Activated naive CD4-positive, alpha-beta T cell treated with anti-CD3 and anti-CD28 coated beads, Interleukin-2, amount 50 U/mL, for 16 hours (primary cell): ENCODE data around the gene SNRNP25.
"Not testable (repeated sequence)": the region's sequence is repeated elsewhere in the genome, so short reads cannot be mapped to it uniquely, and the experiment has no call there.

ENCODE experiments used
- DNase-seq: peaks from one replicate; pipeline ENCODE4 v3.0.0-alpha.2; 2020

The SNRNP25 gene

DNA sequence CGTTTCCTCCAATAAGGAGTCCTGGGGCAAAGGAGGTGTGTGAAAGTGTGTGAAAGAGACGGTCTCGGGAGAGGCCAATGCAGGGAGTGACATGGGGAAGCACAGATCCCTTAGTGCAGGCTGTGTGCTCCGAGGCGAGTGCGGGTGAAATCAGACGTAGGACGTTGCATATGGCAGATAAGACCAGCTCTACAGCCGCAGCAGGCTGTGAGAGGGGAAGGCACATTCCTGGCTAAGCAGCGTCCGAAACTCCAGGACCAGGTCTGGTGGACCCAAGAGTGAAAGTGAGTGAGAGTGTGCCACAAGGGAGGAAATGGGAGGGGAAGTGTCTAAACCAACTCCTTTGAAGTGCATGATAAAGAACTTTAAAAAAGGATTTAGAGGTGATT lies 11.6 kb upstream of the SNRNP25 start:
- no peak for DNase-seq

DNA sequence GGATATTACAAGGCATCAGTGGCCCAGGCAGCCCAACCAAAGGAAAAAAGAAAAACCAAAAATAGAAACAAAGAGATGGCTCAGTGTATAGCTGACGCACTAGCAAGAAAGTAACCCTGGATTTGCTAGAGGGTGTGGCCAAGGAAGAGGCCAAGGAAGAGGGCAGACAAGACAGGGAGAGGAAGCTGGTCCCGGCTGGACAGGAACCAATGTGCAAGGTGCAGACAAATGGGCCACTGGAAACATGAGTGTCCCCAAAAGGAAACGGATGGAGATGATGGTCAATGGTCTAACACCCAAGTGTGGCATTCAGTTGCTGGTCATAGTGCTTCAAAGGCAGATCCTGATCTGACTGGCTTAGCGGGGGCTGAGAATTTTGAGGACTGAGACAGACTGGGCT lies 10.9 kb upstream of the SNRNP25 start:
- DNase-seq = no peak

DNA sequence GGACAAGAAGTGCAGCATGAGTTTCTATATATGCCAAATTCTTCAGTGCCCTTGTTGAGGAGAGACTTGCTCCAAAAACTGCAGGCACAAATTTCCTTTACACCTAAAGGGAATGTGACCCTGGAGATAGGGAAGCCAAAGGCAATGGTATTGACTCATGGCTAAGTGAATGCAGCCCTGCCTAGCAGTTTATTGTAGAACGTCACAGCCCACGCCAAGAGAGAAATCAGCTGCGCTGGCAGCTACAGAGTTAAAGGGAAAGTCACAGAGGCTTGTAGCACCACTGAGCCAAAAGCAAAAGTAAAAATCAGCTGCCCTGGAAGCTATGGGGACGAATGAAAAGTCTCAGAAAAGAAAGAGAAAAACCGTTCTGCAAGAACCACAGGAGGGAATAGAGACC lies 10.3 kb upstream of the SNRNP25 start:
- DNase-seq = no peak

DNA sequence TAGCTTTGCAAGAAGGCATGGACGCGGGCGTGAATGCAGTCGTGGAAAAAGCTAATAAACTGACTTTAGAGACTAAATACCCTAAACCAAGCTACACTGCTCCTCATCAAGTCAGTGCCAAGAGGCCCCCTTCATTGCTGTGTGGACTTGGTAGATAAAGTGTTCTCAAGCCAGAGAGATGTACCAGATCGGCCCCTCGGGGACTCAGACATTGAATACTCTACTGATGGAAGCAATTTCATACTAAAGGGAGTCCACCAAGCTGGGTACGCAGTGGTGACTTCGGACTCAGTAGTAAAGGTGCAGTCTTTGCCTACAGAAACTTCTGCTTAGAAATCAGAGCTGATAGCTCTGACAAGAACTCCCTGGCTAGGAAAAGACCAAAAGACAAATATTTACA lies 9.0 kb upstream of the SNRNP25 start:
- no peak for DNase-seq

DNA sequence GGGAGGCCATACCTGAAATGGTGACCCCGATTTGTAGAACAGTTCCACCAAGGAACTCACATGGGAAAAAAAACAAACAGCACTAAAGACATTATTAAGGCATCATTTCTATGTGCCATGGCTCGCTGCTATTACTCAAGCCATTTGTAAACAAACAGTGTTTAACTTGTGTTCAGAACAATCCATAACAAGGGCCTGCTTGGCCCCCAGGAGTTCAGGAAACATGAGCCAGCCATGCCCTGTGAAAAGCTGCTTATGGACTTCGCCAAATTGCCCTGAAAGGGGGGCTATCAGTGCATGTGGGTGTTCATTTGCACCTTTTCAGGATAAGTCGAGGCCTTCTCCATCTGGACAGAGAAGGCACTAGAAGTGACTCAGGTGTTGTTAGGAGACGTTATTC lies 8.2 kb upstream of the SNRNP25 start:
- no peak for DNase-seq

DNA sequence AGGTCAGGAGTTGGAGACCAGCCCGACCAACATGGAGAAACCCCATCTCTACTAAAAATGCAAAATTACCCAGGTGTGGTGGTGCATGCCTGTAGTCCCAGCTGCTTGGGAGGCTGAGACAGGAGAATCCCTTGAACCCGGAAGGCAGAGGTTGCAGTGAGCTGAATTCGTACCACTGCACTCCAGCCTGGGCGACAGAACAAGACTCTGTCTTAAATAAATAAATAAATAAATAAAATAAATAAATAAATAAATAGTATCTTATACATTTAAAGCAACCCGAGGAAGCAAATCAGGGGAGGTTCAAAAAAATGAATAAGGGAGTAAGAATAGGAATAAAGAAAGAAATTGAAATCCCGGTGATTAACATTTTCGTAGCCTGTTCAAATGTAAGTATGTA lies 7.1 kb upstream of the SNRNP25 start:
- DNase-seq = not testable (repeated sequence)

DNA sequence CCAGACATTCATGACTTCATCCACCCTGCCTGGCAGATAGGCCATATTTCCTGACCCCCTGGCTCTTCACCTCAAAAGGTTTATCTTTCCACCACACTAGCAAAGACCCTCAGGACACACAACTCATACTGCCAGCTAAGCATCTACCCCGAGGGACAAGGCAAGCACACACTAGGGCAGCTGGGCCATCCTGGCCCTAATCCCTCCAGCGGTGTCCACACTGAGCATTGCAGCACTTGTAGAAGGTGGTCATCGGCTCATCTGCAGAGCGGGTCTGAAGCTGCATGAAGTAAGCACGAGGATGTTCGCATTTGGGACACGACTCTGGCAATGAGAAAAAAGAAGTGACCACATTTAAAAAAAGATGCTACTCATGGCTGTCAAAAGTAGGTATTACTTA lies 6.4 kb upstream of the SNRNP25 start:
- no peak for DNase-seq

DNA sequence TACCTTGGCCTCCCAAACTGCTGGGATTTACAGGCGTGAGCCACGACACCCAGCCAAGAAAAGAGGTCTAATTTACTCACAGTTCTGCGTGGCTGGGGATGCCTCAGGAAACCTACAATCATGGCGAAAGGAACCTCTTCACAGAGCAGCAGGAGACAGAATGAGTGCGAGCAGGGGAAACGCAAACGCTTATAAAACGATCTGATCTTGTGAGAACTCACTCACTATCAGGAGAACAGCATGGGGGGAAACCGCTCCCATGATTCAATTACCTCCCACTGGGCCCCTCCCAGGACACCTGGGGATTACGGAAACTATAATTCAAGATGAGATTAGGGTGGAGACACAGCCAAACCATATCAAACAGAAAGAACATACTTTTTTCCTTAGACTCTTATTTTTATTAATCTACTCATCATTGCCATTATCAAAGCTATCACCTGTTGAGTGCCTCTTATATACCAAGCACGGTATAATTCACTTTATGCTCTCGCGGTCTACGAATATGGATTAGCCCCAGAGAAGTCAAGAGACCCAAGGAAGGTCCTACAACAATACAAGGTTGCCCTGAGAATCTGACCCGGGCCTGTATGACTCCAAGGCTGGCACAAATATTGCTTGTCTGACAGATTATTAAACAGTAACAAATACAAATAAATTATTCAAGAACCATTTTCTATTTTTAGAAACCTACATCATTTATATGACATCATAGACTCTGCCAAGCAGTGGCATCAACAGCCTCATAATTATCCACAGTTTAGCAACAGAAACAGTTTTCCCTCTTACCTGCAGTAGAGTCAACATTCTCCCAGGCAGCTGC lies 2.6 kb upstream of the SNRNP25 start:
- no peak for DNase-seq

DNA sequence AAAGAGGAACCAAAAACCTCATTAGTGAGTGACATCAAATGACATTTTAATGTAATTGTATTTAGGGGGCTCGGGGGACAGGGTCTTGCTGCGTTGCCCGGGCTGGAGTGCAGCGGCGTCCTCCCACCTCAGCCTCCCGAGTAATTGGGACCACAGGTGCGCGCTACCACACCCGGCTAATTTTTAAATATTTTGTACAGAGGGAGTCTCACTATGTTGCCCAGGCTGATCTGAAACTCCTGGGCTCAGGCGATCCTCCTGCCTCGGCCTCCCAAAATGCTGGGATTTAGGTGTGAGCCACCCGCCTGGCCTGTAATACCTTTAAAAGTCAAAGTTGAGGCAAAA lies 581 bp downstream of the SNRNP25 start:
- no peak for DNase-seq

DNA sequence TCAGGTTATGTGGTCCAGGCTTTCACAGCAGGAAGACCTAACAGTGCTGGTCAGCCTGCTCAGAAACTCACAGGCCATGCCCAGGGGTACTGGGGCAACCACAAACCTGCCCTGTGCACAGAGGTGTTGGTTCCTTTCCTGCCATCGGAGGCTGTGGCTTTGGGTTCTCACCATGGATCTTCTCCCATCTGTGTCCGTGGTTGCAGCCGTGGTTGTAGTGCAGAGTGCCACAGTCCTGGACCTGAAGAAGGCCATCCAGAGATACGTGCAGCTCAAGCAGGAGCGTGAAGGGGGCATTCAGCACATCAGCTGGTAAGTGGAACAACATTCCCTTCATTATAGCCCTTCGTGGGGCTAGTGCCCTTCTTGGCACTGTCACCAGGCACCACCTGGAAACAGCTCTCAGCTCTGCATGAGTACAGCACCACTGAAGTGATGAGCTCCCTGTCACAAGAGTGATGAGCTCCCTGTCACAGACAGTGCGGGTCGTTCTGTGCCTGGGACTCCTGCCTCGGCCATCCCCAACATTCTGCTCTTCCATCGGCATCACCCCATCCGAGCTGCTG lies 2.0 kb downstream of the SNRNP25 start:
- DNase-seq = no peak

DNA sequence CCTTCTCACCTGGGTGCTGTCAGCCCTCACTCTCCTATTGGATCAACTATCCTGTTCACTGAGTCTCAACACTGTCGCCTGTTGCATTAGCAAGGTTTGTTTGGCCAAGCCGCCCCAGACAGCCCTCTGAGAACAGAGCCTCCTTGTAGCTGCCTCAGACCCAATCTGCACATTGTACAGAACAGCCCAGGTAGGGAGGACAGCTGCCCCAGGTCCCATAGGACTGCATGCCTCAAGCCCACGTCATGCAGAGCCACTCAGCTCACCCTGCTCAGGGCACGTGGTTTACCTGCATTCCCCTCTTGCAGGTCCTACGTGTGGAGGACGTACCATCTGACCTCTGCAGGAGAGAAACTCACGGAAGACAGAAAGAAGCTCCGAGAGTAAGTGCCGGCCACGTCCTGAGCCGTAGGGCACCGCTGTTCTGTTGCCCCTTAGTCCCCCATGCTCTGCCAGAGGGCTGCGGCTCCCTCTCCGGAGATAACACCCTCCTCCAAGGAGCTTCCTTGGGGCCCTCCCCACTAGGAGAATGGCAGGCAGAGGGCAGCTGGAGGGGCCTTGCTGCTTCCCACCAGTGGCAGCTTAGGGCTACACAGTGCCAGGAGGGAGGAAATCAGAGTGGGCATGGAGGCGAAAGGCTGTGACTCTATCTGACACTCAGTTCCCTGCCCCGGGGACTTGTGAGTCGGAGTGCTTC lies 2.8 kb downstream of the SNRNP25 start:
- DNase-seq = no peak

DNA sequence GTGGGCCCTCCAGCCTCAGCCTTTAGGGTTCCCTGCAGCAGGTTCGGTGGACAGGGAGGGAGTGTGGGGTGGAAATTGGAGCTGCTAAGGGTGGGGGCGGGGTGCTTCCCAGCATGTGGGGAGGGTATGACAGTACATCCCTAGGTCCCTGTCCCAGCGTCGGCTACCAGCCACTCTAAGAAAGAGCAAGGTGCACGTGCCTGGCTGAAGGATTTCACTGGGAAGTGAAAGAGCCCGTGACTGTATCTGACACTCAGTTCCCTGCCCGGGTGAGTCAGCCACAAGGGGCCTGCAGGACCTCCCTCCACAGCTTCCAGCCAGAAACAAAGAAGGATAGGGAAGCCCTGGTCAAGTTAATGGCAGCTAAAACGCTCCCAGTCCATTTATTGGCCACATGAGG lies 4.1 kb downstream of the SNRNP25 start:
- DNase-seq = no peak

DNA sequence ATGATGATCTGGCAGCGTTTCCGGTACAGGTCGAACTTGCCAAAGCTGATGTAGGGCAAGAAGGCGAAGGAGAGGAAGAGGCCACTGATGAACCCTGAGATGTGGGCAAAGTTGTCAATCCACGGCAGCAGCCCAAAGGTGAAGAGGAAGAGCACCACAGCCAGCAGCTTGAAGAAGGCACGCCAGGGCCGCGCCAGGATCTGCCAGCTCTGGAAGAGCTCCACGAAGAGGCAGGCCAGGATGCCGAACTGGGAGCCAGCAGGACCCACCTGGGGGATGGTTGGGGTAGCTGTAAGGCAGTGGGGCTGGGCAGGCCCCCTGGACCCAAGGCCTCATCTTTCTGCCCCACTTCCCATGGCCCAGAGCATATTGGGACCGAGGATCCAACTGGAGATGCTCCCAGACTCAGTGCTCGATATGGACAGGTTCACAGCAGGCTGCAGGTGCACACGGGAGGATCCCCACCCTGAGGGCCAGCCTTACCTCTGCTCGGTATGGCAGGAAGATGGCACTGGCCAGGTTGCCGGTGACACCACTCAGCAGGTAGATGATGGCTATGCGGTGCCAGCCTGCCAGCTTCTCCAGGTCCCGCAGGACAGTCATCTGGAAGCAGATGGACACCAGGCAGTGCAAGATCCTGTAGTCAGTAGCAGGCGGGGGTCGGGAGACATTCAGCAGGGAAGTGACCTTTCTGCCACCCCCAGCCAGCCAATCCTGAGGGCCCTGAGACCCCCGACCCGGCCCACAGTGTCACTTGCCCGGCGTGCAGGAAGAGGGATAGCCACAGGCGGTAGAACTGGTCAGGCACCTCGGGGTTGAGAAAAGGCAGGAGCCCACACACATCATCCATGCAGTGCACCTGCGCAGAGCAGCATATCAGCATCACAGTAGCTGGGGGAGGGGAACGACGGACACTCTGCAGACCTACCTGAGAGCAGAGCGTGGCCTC lies 5.1 kb downstream of the SNRNP25 start:
- DNase-seq = no peak

DNA sequence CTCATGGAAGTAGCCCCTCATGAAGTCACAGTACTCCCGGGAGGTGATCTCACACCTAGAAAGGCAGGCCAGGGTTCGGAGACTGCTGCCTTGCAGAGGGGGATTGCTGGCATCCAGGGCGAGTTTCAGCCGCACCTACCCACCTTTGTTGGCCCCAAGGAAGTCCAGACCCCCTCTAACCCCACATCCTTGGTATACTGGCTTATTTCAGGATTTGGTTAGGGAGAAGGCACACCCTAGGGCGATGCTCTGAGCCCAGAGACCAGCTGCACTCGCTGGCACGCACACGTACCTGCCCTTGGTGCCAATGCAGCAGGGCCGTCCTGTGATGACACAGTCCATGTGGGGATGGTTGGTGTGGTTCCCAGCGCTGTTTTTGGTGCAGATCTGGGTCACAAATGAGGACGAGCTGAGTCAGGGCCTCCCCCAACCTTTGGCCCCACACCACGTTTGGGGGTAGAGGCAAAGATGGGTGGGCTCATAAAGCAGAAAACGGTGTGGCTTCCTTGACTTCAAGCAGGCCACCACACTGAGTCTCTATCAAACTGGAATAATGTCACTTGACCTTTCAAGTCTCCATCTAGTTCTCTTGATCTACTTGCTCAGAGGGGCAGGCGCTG lies 5.9 kb downstream of the SNRNP25 start:
- no peak for DNase-seq

DNA sequence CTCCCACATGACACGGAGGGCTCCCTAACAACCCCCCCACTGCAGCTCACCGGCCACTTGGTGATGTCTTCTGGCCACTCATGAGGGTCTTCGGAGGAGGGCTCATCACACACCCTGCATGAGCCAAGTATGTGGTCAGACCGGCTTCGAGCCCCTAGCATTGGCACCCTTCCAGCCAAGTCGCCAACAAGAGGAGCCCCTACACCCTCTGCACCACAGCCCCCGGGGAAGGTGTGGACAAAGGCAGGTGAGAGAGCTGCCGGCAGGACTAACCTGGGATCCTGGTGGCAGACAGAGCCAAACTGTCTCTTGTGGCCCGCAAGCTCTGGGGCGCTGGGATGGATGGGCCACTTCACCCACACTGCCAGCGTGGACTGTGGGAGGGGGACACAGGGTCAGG lies 6.5 kb downstream of the SNRNP25 start:
- no peak for DNase-seq

DNA sequence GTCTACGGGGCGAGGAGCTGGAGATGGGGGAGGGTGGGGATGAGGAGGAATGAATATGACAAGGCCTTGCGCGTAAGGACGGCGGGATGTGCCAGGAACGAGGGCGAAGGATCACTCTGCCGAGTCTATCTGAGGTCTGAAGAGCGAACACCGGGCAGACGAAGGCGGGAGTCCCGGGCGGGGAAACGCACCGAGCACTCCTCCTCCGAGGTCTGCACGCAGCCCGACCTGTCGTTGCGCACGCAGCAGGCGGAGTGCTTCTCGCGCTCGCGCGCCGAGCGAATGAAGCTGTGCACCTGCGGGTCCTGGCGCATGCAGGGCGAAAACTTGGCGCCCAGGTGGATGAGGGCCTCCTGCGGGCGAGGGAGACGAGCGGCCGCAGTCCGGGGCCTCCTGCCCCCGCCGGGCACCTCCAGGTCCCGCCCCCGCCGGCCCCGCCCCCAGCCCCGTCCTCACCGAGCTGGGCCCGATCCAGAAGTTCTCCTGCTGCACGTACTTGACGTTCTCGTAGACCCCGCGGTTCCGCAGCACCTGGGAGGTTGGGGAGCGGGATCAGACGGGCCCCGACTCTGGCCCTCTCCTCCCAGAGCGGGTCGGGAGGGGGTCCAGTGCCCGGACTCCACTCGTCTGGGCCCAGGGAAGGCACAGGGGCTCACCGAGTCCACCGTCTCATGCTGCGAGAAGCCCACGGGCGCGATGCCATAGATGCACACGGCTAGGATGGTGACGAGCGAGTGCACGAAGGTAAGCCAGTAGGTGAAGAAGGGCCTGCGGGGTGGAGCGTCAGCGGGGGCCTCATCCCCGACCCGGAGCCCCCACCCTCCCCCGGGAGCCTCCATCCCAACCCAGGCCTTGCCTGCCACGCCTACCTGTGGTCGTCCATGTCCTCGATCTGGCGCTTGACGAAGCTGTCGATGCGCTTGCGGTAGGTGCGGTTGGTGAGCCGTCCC lies 7.6 kb downstream of the SNRNP25 start:
- no peak for DNase-seq

DNA sequence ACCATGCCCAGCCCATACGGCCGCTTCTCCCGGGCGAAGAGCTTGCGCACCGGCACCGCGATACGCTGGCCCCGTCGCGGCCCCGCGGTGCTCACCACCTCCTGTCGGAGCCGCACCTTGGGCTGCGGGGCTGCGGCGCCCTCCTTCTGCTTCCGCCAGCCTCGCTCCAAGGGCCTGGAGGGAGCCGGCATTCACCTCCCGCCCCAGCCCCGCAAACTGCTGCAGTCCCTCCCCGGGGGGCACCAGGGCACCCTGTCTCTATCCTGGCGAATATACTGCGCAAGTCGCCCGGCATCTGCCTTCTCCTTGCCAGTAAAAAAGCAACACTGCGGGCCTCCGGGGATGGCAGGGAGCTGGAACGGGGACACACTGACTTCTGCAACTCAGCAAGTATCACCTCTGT lies 8.3 kb downstream of the SNRNP25 start:
- no peak for DNase-seq

DNA sequence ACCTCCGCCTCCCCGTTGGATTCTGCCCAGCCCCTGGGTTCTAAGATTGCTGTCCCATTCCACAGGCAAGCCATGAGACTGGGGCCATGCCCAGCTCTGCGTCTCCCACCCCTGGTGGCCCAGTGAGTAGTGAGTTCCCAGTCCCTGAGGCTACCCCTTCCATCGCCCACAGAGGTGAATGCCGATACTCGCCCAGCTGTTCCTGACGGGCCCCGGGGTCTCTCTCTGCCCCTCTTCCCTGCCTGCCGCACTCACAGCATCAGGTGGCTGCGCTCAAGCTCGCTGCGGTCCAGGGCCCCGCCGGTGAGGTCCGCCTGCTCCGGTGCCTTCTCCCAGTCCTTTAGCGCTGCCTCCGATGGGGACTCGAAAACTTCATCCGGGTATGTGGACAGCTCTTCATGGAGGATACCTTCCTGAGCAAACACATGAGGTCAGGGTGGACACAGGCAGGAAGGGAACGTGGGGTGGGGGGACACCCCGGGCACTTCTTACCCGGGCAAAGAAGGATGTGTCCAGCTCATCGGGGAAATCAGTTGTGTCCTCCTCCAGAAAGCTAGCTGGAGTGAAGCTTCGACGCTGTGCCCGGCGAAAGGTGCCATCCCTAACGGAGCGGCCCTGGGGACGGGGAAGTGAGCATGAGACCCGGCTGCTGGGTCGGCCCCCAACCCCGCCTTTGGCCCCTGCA lies 8.8 kb downstream of the SNRNP25 start:
- DNase-seq = no peak

DNA sequence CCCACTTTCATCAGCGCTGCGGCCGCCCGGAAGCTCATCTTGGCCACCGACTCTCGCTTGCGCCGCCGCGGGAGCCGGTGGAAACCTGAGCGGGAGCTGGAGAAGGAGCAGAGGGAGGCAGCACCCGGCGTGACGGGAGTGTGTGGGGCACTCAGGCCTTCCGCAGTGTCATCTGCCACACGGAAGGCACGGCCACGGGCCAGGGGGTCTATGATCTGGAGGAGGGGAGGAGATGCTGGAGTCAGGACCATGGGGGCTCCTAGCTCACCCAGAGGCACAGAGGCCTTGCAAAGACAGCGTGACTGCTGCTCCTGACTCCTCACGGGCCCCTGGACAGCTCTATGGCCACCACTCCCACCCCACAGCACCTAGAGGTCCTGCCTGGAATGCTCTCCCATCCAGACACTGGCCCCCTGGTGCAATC lies 9.4 kb downstream of the SNRNP25 start:
- no peak for DNase-seq

DNA sequence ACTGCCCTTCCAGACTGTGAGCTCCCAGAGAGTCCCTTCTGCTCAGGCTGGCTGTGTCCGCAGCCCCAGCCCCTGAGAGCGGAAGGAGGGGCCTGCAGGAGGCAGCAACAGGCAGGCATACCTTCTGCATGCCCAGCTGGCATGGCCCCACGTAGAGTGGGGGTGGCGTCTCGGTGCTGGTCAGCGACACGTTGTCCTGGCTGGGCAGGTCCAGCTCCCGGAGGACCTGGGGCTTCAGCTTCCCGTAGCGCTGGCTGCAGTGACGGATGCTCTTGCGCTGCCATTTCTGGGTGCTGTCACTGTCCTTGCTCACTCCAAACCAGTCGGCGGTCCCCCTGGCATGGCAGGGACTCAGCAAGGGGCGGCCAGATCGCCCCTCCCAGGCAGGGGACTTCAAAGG lies 9.8 kb downstream of the SNRNP25 start:
- DNase-seq = no peak
